ENCODE results near the gene APOL5.

APOL5 gene

DNA sequence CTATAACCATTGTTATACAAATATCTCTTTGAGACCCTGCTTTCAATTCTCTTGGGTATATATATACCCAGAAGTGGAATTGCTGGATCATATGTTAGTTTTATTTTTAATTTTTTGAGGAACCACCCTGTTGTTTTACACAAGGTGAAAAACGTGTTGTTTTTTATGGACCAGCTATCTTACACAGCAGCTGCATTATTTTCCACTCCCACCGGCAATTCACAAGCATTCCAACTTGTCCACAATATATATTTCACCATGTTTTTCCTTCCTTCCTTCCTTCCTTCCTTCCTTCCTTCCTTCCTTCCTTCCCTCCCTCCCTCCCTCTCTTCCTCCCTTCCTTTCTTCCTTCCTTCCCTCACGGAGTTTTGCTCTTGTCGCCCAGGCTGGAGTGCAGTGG, 6.3 kb upstream of the APOL5 start:
- TF ChIP-seq, protein P1, sequence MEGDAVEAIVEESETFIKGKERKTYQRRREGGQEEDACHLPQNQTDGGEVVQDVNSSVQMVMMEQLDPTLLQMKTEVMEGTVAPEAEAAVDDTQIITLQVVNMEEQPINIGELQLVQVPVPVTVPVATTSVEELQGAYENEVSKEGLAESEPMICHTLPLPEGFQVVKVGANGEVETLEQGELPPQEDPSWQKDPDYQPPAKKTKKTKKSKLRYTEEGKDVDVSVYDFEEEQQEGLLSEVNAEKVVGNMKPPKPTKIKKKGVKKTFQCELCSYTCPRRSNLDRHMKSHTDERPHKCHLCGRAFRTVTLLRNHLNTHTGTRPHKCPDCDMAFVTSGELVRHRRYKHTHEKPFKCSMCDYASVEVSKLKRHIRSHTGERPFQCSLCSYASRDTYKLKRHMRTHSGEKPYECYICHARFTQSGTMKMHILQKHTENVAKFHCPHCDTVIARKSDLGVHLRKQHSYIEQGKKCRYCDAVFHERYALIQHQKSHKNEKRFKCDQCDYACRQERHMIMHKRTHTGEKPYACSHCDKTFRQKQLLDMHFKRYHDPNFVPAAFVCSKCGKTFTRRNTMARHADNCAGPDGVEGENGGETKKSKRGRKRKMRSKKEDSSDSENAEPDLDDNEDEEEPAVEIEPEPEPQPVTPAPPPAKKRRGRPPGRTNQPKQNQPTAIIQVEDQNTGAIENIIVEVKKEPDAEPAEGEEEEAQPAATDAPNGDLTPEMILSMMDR (IDR thresholded peaks at IDR 0.05) = no peak
- no peak for DNase-seq (ENCODE audit: low spot score)

DNA sequence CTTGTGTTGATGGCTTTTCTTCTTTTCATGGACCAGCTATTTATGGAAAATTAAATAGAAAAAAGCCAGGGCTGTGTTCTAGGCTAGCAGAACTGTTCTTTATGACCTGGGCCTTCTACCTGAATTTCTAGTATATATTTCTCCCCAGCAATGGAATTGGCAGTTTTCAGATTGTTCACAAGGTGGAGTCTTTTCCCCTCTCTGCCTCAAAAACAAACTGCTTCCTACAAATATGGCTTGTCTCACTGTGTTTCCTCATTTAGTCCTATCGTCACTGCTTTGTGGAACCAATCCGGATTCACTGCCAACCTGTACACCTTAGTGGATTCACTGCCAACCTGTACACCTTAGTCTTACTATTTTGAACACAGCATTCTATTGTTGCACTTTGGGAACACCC, 5.0 kb upstream of the APOL5 start:
- no peak overlapping the region for H3K4me3 ChIP-seq
- DNase-seq (ENCODE audit: low spot score) = no peak
- H3K27ac ChIP-seq = no peak overlapping the region
- TF ChIP-seq, protein P1 (IDR thresholded peaks at IDR 0.05) = no peak

More for the DNA sequence above, 6.3 kb upstream of the APOL5 start:
- Histone ChIP-seq H3K27ac (no peak overlapping the region), H3K4me3 (no peak overlapping the region)

DNA sequence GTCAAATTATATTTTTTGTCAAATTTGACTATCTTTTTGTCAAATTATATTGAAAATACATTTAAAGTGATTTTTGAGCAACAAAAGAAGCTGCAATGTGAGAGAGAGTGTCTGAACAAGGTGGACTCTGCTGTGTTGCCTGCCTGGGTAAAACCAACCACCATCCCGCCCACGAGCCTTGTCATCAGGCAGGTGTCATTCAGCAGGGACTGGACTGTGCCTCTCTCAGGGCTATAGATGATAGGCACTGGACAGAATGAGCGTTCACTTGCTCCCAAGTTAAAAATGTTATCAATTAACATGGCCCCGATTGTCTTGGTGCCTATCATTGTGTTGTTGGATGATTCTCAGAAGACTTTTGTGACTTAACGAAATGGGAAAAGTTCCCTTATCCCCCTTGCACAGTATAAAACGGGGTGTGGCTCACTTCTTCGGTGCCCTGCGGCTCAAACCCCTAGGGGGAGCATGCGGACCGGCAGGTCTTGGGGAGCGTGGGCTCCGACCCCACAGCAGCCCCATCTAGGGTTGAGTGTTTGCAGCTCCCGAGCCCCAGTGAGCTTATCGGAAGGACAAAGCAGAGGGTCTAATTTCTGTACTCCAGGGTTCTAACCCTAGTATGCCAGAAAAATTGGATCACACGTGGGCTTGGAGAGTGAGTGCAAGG, 1.7 kb downstream of the APOL5 start:
- DNase-seq (ENCODE audit: low spot score) = no peak
- TF ChIP-seq, protein P1 (IDR thresholded peaks at IDR 0.05) = no peak
- Histone ChIP-seq H3K27ac (no peak overlapping the region), H3K4me3 (no peak overlapping the region)

DNA sequence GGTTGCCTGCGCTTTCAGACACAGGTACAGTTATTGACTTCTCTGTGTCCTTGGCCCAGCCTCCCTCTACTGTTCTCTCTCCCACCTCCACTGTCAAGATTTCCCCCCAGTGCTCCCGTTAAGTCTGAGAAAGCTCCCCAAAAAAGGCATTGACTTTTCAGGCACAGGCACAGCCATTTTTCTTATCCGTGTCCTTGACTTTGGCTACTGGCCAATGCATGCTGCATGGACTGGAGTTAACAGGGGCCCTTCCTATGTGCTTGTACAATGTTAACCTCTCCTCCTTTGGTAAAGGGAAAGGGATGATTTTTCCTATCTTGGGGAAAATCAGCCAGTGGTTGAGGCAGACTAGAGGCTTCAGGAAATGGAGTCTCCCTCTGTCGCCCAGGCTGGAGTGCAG, 4.3 kb downstream of the APOL5 start:
- no peak overlapping the region for H3K4me3 ChIP-seq
- TF ChIP-seq, protein P1 (IDR thresholded peaks at IDR 0.05) = no peak
- DNase-seq (ENCODE audit: low spot score) = no peak
- no peak overlapping the region for H3K27ac ChIP-seq

DNA sequence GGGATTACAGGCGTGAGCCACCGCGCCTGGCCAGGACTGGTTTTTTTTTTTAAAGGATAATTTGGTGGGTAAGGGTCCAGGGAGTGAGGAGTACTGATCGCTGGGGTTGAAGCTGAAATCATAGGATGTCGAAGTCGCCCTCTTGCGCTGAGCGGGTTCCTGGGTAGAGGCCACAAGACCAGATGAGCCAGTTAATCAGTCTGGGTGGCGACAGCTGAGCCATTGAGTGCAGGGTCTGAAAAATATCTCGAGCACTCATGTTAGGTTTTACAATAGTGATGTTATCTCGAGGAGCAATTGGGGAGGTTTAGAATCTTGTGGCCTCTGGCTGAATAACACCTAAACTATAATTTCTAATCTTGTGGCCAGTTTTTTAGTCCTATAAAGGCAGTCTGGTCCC, 7.8 kb downstream of the APOL5 start:
- Histone ChIP-seq H3K4me3 (no peak overlapping the region), H3K27ac (no peak overlapping the region)
- TF ChIP-seq, protein P1 (IDR thresholded peaks at IDR 0.05) = no peak
- no peak for DNase-seq (ENCODE audit: low spot score)

DNA sequence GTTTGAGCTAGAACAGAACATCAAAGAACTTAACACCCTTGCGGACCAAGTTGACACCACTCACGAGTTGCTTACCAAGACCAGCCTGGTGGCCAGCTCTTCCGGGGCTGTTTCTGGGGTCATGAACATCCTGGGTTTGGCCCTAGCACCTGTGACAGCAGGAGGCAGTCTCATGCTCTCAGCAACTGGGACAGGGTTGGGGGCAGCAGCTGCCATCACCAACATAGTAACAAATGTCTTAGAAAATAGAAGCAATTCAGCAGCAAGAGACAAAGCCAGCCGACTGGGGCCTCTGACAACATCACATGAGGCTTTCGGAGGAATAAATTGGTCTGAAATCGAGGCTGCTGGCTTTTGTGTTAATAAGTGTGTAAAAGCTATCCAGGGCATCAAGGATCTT, 8.7 kb downstream of the APOL5 start:
- H3K27ac ChIP-seq = no peak overlapping the region
- no peak overlapping the region for H3K4me3 ChIP-seq
- TF ChIP-seq, protein P1 (IDR thresholded peaks at IDR 0.05) = no peak
- DNase-seq (ENCODE audit: low spot score) = no peak

DNA sequence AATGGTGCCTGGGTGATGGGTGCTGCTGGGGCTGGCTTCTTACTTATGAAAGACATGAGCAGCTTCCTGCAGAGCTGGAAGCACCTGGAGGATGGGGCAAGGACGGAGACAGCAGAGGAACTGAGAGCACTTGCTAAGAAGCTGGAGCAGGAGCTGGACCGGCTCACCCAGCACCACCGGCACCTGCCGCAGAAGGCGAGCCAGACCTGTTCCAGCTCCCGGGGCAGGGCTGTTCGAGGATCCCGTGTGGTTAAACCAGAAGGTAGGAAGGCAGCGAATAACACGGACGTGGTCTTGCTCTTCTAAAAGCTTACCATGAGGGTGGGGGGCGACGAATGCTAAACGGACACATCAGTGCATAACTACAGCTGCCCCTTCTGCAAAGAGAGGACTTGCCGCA, 9.3 kb downstream of the APOL5 start:
- no peak overlapping the region for H3K27ac ChIP-seq
- DNase-seq (ENCODE audit: low spot score) = no peak
- TF ChIP-seq, protein P1 (IDR thresholded peaks at IDR 0.05) = no peak
- H3K4me3 ChIP-seq = no peak overlapping the region

All from coronary artery (tissue), 2 donors.